Body of pancreas (tissue), 4 donors: Measurements from ENCODE around the gene NBAS. TPM values are rescaled to one million over a fixed set of nuclear protein-coding genes. Genes with fewer than 3 reads are reported as not detected.

Experiments
- ATAC-seq: fragments of 150-250 bp; one replicate; pipeline ENCODE4 v1.9.1; 2016
- DNase-seq, 4 donors: peaks; one replicate each; pipeline ENCODE4 v3.0.0-alpha.2; 2019
- H3K27ac ChIP-seq, 4 donors: fragments of 200-600 bp; sonication (generic); 1 replicate in 3 of 4; 2 replicates in 1 of 4; pipeline versions ENCODE4 v1.5.1 to v1.6.1; 2016 to 2019; ENCODE audit warnings: mild to moderate bottlenecking in 1 of 4, mixed read lengths in 1 of 4, moderate library complexity in 1 of 4
- H3K27me3 ChIP-seq, 2 donors: fragments of 200-600 bp; sonication (generic); one replicate each; pipeline ENCODE4 v1.6.0; 2016; ENCODE audit warnings: mild to moderate bottlenecking in 1 of 2
- H3K36me3 ChIP-seq, 2 donors: fragments of 200-600 bp; sonication (generic); replicated peaks in 1 of 2; 2 replicates each; pipeline ENCODE4 v1.5.1; 2016; ENCODE audit warnings: low read depth in 2 of 2; ENCODE audit not compliant: insufficient read depth in 1 of 2
- H3K4me1 ChIP-seq: fragments of 200-600 bp; sonication (generic); one replicate; pipeline ENCODE4 v1.6.0; 2016
- H3K4me3 ChIP-seq, 2 donors: fragments of 200-600 bp; sonication (generic); 1 replicate in 1 of 2; 2 replicates in 1 of 2; pipeline ENCODE4 v1.5.1; 2016 to 2019
- H3K9me3 ChIP-seq, 3 donors: fragments of 200-600 bp; sonication (generic); 1 replicate in 2 of 3; 2 replicates in 1 of 3; pipeline ENCODE4 v1.5.1; 2016
- CTCF ChIP-seq, 7 experiments: fragments of 450-650 bp in 4 of 7; fragments of 200-600 bp in 3 of 7; sonication (generic) in 3 of 7; IDR thresholded peaks; one replicate each; pipeline ENCODE4 v1.5.1; 2016 to 2019; ENCODE audit warnings: antibody characterized with exemption in 7 of 7
- POLR2A ChIP-seq, 3 donors: fragments of 450-650 bp; IDR thresholded peaks; one replicate each; pipeline ENCODE4 v1.6.1; 2016; ENCODE audit warnings: antibody characterized with exemption in 3 of 3, mild to moderate bottlenecking in 2 of 3
- WGBS, 2 donors: methylation state at CpG; one replicate each; pipeline ENCODE4 v1.1.5; 2017; 5-methylcytosine and 5-hydroxymethylcytosine counted together
- intact Hi-C: fragments of 100-400 bp; cut with DNase I; formaldehyde crosslinking; loops from one replicate; pipeline ENCODE4 v1.15.1; 2023
- total RNA-seq, 2 donors: library from RNA; depleted of rRNA; stranded (reverse); fragments of >200 nt; gene quantifications; one replicate each; pipeline ENCODE4 v1.1.0, GENCODE V29; 2016

The NBAS gene
- total RNA-seq, 2 donors from 2014 or later: 34.0 to 35.9 TPM

GRCh38 chr2:15591692-15592463, 30.7 kb upstream of the NBAS start, which contains the start of gene DDX1:
TSS of gene DDX1 (plus strand) at chr2:15591868. CDS start at chr2:15591934, 66 bp downstream.
- no peaks in the 10 kb centered on the region for H3K9me3 ChIP-seq
- peak in 2 of 7 experiments; percentile 2 to 6 for TF ChIP-seq CTCF (IDR thresholded peaks at IDR 0.05)
- peak; percentile 69 to 91 (median 90) for TF ChIP-seq POLR2A (IDR thresholded peaks at IDR 0.05)

GRCh38 chr2:15591373-15591691, 30.2 kb upstream of the NBAS start:
- Histone ChIP-seq H3K9me3 (no peaks in the 10 kb centered on the region), H3K4me1 (peaks cover 19% of the 10 kb centered on the region), H3K36me3 (peaks cover 0 to 1% of the 10 kb centered on the region in 2 donors), H3K27ac (peak overlapping the region; percentile 74 to 95 (median 90)), H3K27me3 (no peaks in the 10 kb centered on the region), H3K4me3 (peak overlapping the region; percentile 46 to 91)
- no peak for DNase-seq
- intact Hi-C loops: no loop called here
- TF ChIP-seq CTCF (IDR thresholded peaks at IDR 0.05): no peak
- TF ChIP-seq POLR2A (IDR thresholded peaks at IDR 0.05): no peak
- peak; percentile 34 for ATAC-seq
- 25 to 33% methylated on average over 4 to 7 of the region's 7 CpGs for WGBS, 2 donors

More at GRCh38 chr2:15591692-15592463, 30.7 kb upstream of the NBAS start, which contains the start of gene DDX1:
- Histone ChIP-seq H3K27me3 (no peaks in the 10 kb centered on the region), H3K27ac (peak within 1 kb of the TSS; percentile 74 to 95 (median 90)), H3K4me1 (peaks cover 19% of the 10 kb centered on the region), H3K4me3 (peak within 1 kb of the TSS; percentile 46 to 91), H3K36me3 (peaks cover 0 to 6% of the 10 kb centered on the region in 2 donors)
- ATAC-seq (peak; percentile 97), DNase-seq (peak; percentile 86 to 92 (median 88))
- WGBS, 2 donors: 0 to 1% methylated on average over 14 to 68 of the region's 68 CpGs
- intact Hi-C loops: no loop called here

- Histone ChIP-seq H3K9me3 (no peaks in the 10 kb centered on the region), H3K4me3 (no peak overlapping the region), H3K27ac (no peak overlapping the region), H3K4me1 (peaks cover 14% of the 10 kb centered on the region), H3K36me3 (no peaks in the 10 kb centered on the region), H3K27me3 (no peaks in the 10 kb centered on the region)
- no peak for ATAC-seq
- WGBS, 2 donors: 24 to 30% methylated on average over 4 of the region's 4 CpGs
- intact Hi-C loops: no loop called here
- TF ChIP-seq CTCF (IDR thresholded peaks at IDR 0.05) (peak; percentile 28 to 63 (median 52)), POLR2A (IDR thresholded peaks at IDR 0.05) (no peak)
- DNase-seq: peak; percentile 54 to 79 (median 65)
Observed at GRCh38 chr2:15588329-15588919, 27.3 kb upstream of the NBAS start.

- WGBS, 2 donors: 67 to 76% methylated on average over 2 of the region's 2 CpGs
- H3K36me3 ChIP-seq: no peaks in the 10 kb centered on the region
- ATAC-seq: no peak
Observed at GRCh38 chr2:15584767-15585469, 23.8 kb upstream of the NBAS start.

More at GRCh38 chr2:15584767-15585469, 23.8 kb upstream of the NBAS start:
- Histone ChIP-seq H3K4me3 (no peak overlapping the region), H3K9me3 (no peaks in the 10 kb centered on the region), H3K4me1 (no peaks in the 10 kb centered on the region), H3K27ac (no peak overlapping the region), H3K27me3 (no peaks in the 10 kb centered on the region)
- TF ChIP-seq CTCF (IDR thresholded peaks at IDR 0.05) (no peak), POLR2A (IDR thresholded peaks at IDR 0.05) (no peak)
- intact Hi-C loops: no loop called here
- no peak for DNase-seq
